Urinary bladder (tissue), 4 donors: ENCODE data around the gene PAPPA2. TPM values are rescaled to one million over a fixed set of nuclear protein-coding genes. Genes with fewer than 3 reads are reported as not detected.
A peak's percentile ranks its signal among the peaks of the same experiment; 100 is the strongest.

Source experiments
- DNase-seq: peaks from one replicate; pipeline ENCODE4 v3.0.0-alpha.2; 2015; ENCODE audit errors: extremely low spot score
- H3K27ac ChIP-seq: one replicate; pipeline ENCODE4 v1.5.1; 2013; ENCODE audit warnings: low read depth, mild to moderate bottlenecking, moderate library complexity
- H3K36me3 ChIP-seq: one replicate; pipeline ENCODE4 v1.6.1; 2013; ENCODE audit warnings: mild to moderate bottlenecking, moderate library complexity; ENCODE audit not compliant: insufficient read depth
- H3K4me1 ChIP-seq: one replicate; pipeline ENCODE4 v1.6.1; 2013; ENCODE audit warnings: mild to moderate bottlenecking, moderate library complexity; ENCODE audit not compliant: insufficient read depth
- H3K4me3 ChIP-seq: one replicate; pipeline ENCODE4 v1.5.1; 2013; ENCODE audit warnings: low read depth, low read length
- WGBS: extraction: QIAGEN DNeasy Blood & Tissue Kit; methylation state at CpG from one replicate; pipeline ENCODE4 v1.1.7; 2013; 5-methylcytosine and 5-hydroxymethylcytosine counted together
- polyA plus RNA-seq: library from polyadenylated mRNA; stranded (reverse); fragments of 200-250 nt; gene quantifications from one replicate; pipeline ENCODE4 v1.2.3, GENCODE V29; 2013
- total RNA-seq: library from RNA; depleted of rRNA; stranded (reverse); fragments of >200 nt; gene quantifications from one replicate; pipeline ENCODE4 v1.2.3, GENCODE V29; 2014
- donor health status: healthy with polysubstance abuse.
- donor health status: healthy.

The PAPPA2 gene
- total and polyA plus RNA-seq, 2 donors, result 0.54 to 4.6 TPM

DNA sequence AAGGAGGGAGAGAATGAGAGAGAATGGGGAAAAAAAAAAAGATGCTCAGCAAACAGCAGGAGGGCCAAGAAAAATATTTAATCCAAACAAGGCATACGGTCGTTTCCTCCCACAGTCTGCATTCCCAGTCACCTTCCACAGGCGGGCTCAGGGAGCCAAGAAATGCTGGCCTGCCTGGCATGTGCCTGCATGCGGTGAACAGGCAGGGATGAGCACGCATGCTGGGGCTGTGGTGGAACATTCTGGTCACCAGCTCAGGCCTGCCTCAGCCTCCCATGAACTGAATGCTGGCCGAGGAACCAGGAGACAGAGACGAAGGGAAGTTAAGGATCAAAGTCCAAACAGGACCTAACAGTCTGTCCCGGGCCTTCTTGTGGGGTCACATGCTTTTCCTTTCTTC lies 366.3 kb downstream of the PAPPA2 start:
- Histone ChIP-seq H3K4me1 (no peaks in the 10 kb centered on the region), H3K36me3 (no peaks in the 10 kb centered on the region), H3K27ac (no peak overlapping the region), H3K4me3 (no peak overlapping the region)
- WGBS, result 51% methylated on average over 8 of the region's 8 CpGs
- DNase-seq, result no peak

DNA sequence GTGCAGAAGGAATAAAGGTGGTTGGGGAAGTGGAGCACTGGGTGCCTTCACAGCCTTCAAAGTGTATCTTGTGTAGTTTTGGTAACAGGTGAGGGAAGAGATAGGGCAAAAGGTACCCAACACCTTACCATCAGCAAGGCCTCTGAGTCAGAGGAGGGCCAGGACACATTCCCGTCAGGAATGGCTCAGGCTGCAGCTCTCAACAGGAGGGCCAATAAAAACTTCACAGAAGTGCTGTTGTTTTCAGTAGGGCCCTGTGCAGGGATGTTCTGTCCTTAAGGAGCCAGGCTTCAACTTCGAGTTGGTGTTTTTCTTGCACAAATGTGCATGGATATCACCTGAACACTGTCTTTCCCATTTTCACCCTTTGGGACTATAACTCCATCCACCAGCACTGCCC lies 368.2 kb downstream of the PAPPA2 start:
- 56% methylated on average over 2 of the region's 2 CpGs for whole genome bisulfite sequencing
- Histone ChIP-seq H3K36me3 (no peaks in the 10 kb centered on the region), H3K4me3 (no peak overlapping the region), H3K4me1 (no peaks in the 10 kb centered on the region), H3K27ac (no peak overlapping the region)
- DNase-seq, result no peak

DNA sequence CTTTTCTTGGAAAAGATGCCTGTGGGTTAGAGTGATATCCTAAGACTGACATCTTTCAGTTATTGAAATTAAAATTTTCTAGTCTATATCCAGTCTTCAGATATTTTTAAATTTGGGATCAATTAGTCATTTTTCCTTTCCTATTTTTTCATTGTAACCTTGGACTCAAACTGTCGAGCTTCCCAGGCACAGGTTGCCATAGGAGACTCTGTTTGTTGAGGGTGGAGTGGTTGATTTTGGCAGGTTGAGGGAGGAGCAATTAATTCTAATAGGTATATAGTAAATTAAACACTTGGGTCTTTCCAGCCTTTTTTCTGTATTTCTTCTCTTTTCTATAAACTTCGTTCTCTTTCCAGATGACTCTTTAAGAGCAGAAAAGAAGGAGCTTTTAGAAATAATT lies 374.7 kb downstream of the PAPPA2 start:
- Histone ChIP-seq H3K36me3 (no peaks in the 10 kb centered on the region), H3K27ac (no peak overlapping the region), H3K4me1 (no peaks in the 10 kb centered on the region), H3K4me3 (no peak overlapping the region)
- 64% methylated on average over 2 of the region's 2 CpGs for WGBS
- DNase-seq, result no peak

DNA sequence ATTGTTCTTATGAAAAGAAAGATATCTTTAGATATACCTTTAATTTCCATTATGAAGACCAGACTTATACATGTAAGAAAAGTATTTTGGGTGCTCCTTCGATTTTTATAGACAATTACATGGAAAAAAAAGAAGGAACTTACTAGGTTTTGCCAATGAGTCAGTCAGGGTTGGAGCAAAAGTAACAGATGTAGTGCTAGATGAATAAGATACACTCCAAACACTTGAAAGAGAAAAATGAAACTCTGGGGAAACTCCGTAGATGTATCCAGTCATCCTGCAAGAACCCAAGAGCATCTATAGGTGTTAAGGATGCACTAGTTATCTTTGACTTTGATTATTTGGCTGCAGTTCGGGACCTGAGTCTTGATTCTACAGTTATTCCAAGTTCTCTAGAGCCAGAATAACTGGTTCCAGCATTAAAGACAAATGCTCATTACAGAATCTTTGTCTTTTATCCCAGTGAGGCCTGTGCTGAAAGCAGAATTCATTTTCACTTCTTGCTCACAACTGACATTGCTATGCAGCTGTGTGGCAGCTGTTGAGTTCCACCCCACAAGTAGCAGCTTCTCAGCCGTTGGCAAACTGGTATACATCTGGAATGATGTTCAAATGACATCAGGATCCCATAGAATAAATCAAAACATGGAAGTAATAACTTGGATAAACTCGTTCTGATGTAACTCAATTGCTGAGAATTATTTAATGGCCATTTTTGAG lies 375.5 kb downstream of the PAPPA2 start:
- H3K36me3 ChIP-seq, result no peaks in the 10 kb centered on the region
- H3K4me1 ChIP-seq, result no peaks in the 10 kb centered on the region
- WGBS, result 71% methylated on average over 5 of the region's 5 CpGs
- no peak for DNase-seq
- no peak overlapping the region for H3K27ac ChIP-seq
- H3K4me3 ChIP-seq, result no peak overlapping the region

DNA sequence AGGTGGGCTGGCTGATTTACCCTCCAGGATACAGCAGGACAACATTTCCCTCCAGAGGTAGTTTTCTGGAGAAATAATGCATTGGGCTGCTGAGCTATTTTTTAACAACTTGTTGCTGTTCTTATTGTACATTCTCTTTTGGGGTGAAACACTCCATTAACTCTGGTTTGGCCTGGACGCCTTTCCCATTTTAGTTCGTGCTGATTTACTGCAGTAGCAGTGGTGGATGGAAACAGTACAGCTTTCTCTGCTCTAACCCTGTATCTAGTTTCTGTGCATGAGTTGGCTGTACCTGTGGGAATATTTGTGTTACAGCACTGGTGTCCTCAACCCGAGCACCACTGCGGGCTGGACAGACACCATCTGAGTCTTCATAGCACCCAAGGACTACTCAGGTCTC lies 376.2 kb downstream of the PAPPA2 start:
- Histone ChIP-seq H3K4me1 (no peaks in the 10 kb centered on the region), H3K27ac (no peak overlapping the region), H3K36me3 (no peaks in the 10 kb centered on the region), H3K4me3 (no peak overlapping the region)
- WGBS, result 95% methylated on average over 4 of the region's 4 CpGs
- no peak for DNase-seq

DNA sequence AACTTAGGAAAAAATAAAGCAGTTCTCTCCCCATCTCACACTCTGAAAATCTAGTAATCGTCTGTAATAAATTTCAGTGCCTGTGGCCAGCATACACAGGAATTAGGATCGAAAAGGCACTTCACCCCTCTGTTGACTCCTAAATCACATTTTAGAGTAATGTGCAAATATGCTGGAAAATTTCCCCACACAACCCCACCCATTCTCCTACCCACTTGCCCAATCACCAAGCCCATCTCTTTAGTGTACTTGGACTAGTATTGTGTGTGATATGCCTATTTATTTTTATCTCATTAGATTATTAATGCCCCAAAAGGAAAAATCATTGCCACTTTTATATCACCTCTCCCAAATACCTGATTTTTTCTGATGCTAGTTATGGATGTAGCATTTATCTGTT lies 378.3 kb downstream of the PAPPA2 start:
- WGBS, result 56% methylated on average over 2 of the region's 2 CpGs
- H3K36me3 ChIP-seq, result no peaks in the 10 kb centered on the region
- no peak overlapping the region for H3K4me3 ChIP-seq
- no peak overlapping the region for H3K27ac ChIP-seq
- no peaks in the 10 kb centered on the region for H3K4me1 ChIP-seq
- no peak for DNase-seq

DNA sequence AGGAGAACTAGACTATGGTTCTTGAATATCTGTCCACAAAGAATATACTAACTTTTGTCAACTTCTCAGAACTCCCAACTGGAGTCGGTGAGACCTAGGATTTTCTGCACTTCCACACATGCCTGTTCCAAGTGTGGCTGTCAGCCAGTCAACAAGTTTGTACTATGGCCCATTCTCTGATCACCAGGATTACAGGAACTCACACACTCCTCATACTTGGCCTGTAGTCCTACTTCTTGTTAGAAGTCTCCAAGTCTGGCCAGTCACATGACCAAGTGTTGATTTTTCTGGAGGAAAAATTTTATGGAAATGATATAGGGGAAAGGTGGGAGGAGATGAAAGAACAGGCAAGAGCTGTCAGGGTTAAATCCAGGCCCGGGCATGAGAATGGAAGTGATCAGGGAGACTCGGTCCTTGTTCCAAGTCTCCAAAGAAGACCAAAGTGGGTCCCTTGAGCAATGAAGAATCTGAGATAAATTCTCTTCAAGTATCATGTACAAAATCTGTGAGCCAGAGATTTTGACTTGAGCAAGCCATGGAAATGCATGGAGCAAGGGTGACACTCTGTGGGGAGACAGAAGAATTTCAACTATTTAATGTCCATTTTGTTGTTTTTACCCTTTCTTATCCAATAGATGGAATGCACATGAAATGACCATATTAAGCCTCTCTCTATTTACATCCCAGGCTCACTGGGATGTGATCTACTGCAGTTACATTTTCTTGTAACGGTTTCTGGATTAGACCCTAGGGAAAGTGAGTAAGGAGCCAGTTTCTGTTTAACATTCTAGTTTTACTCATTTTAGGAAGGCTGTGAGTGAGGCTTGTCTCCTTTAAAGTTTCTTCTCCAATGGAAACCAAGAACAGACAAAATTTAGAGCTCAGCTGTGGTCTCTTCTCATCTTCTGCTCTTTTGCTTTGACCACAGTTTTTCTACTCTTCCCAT lies 380.6 kb downstream of the PAPPA2 start:
- H3K4me1 ChIP-seq, result no peaks in the 10 kb centered on the region
- H3K4me3 ChIP-seq, result no peak overlapping the region
- no peak overlapping the region for H3K27ac ChIP-seq
- H3K36me3 ChIP-seq, result no peaks in the 10 kb centered on the region
- DNase-seq, result peak; percentile 26
- WGBS, result 16% methylated on average over 4 of the region's 4 CpGs

DNA sequence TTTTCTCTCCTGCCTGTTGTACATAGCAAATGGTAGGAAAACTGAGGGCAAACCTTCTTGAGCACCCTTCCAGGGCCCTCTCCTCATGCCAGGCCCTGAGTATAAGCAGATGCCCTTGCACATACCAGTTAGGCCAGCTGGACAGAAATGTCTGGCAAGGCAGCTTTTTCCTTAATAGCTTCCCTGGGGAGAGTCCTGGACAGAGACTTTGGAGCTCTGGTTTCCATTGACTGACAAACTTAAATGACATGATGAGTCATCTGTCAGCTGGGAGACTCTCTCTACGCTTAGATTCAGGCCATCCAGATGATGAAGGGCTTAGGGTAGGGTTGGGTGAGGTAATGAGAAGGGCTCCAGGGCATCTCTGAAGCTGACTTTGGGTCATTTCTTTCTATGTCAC lies 384.1 kb downstream of the PAPPA2 start:
- H3K36me3 ChIP-seq, result no peaks in the 10 kb centered on the region
- H3K4me3 ChIP-seq, result no peak overlapping the region
- no peak overlapping the region for H3K27ac ChIP-seq
- WGBS, result 58% methylated on average over 1 of the region's 1 CpG
- no peak for DNase-seq
- no peaks in the 10 kb centered on the region for H3K4me1 ChIP-seq

DNA sequence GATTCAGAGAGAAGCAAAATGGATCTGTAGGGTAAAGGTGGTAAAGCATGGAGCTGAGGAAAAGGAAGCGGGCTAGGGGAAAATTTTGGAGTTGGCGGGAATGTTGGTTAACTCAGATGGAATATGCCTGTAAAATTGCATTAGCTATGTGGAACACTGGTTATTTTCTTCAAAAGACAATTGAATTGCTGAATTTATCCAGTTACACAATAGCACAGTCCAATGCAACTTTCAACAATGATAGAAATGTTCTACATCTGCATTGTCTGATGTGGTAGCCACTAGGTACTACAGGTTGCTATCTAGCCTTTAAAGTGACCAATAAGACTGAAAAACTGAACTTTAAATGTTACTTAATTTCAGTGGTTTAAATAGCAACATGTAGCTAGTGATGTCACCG lies 386.3 kb downstream of the PAPPA2 start:
- H3K4me3 ChIP-seq, result no peak overlapping the region
- no peak overlapping the region for H3K27ac ChIP-seq
- DNase-seq, result no peak
- no peaks in the 10 kb centered on the region for H3K4me1 ChIP-seq
- H3K36me3 ChIP-seq, result no peaks in the 10 kb centered on the region
- 65% methylated on average over 3 of the region's 3 CpGs for WGBS

DNA sequence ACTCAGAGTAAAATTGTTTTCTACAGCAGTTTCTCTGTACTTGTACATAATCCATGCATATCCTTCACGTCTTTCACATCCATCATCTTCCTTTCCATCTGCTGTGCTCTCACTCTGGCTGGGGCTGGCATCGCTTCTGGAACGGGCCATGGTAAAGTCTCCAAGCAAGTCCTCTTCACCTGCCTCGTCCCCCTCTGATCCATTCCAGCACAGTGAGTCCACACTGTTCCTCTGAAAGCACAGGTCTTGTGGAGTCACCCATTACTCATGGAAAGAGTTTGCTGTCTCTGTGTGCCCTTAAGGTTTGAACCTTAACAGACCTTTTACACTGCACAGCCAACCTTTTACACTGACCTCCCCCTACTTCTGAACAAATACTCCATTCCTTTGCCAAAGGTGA lies 387.9 kb downstream of the PAPPA2 start:
- Histone ChIP-seq H3K4me1 (no peaks in the 10 kb centered on the region), H3K4me3 (no peak overlapping the region), H3K27ac (no peak overlapping the region), H3K36me3 (no peaks in the 10 kb centered on the region)
- 61% methylated on average over 4 of the region's 4 CpGs for WGBS
- DNase-seq, result no peak

DNA sequence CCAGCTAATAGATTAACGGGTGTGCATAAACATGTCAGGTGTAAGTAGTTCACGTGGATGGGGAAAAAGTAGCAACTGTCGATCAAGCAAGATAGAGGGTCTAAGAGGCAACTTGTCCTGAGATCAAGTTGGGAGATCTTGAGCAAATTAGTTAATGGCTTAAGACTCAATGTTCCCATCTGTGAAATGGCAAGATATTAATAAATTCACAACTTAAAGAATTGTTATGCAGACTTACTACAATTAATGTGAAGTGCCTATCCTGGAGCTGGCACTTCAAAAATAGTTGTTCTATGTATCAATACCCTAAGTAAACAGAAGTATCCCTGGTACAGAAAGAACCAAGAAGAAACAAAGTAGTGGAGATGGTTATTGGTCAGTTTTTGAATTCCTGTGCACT lies 389.1 kb downstream of the PAPPA2 start:
- Histone ChIP-seq H3K27ac (no peak overlapping the region), H3K36me3 (no peaks in the 10 kb centered on the region), H3K4me1 (no peaks in the 10 kb centered on the region), H3K4me3 (no peak overlapping the region)
- DNase-seq, result no peak
- WGBS, result 89% methylated on average over 3 of the region's 3 CpGs

DNA sequence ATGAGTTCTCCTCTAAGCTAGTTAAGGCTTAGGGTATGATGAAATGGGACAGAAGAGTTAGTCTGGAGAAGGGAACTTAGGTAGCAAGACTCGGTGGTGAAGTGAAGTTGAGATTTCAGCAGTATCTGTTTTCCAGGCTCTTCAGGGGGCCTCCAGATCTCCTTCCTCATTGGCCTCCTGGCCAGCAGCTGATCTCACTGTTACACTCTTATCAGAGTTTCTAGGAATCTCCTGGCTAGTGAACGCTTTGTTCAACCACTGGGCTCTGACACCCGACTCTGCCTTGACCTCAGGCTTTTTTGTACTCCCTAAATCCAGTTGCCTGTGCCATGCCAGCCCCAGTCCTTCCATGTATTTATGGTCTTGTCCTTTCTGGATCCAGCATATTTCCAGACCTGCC lies 390.5 kb downstream of the PAPPA2 start:
- H3K36me3 ChIP-seq, result no peaks in the 10 kb centered on the region
- no peak for DNase-seq
- H3K27ac ChIP-seq, result no peak overlapping the region
- H3K4me1 ChIP-seq, result no peaks in the 10 kb centered on the region
- no peak overlapping the region for H3K4me3 ChIP-seq
- WGBS, result 68% methylated on average over 3 of the region's 3 CpGs

DNA sequence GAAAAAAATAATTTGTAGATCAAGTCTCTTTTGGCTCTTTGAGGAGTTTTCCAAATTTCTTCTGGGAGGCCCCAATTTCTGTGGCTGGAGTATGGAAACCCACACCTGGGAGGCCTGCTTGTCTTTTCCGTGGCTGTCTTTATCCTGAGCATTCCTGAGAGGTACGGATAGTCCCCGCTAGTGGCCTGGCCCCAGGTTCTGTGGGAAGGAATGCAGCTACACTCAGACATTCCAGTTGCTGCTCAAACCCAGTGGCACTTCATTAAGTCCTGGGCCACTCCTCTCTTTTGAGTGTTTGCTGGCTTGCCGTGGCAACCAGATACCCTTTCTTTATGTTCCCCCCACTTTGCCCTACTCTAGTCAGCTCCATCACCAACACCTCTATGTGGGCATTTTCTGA lies 391.1 kb downstream of the PAPPA2 start:
- DNase-seq, result no peak
- WGBS, result 94% methylated on average over 4 of the region's 4 CpGs
- H3K36me3 ChIP-seq, result no peaks in the 10 kb centered on the region
- no peaks in the 10 kb centered on the region for H3K4me1 ChIP-seq
- H3K4me3 ChIP-seq, result no peak overlapping the region
- H3K27ac ChIP-seq, result no peak overlapping the region
